ENCODE measurements around the gene YPEL1.

GRCh38 chr22:21755851-21756284 lies 20.3 kb upstream of the YPEL1 start:
- TF ChIP-seq CTCF (IDR thresholded peaks at IDR 0.05; ENCODE audit: control extremely low read depth in 1 of 3, insufficient read depth in 1 of 3, low read depth in 1 of 3, low read length in 3 of 3) (no peak), PHF8 (conservative IDR thresholded peaks at IDR 0.05; ENCODE audit: low read depth, low read length) (no peak), SRF (IDR thresholded peaks at IDR 0.05; ENCODE audit: low read depth, low read length) (no peak), ATF3 (IDR thresholded peaks at IDR 0.05; ENCODE audit: insufficient read depth, low read depth, low read length) (no peak), SIN3A (conservative IDR thresholded peaks at IDR 0.05 in 1 of 2, IDR thresholded peaks at IDR 0.05 in 1 of 2; ENCODE audit: low read depth in 1 of 2, low read length in 2 of 2) (no peak), EGR1 (IDR thresholded peaks at IDR 0.05; ENCODE audit: borderline replicate concordance, low read depth, low read length) (no peak)

All from H1 (cell line).